Endothelial cell of umbilical vein (primary cell): ENCODE results near the gene COBLL1. TPM values are rescaled to one million over a fixed set of nuclear protein-coding genes. Genes with fewer than 3 reads are reported as not detected.
A peak's percentile ranks its signal among the peaks of the same experiment; 100 is the strongest.

Experiments used
- BruUV-seq: library from RNA; stranded (reverse); fragments of 400-500 nt; replicated peaks from 2 replicates; lab custom pipeline; 2021; lab: Mats Ljungman, UMichigan
- CTCF ChIA-PET: fragments of 300-600, 350-600 bp; sonication (Branson Sonifier 250); formaldehyde crosslinking; loops from one replicate; lab custom pipeline; 2021; ENCODE audit warnings: antibody characterized with exemption, inconsistent platforms; lab: Charles Lee
- POLR2A ChIA-PET: fragments of 300-600, 350-600 bp; sonication (Branson Sonifier 250); formaldehyde crosslinking; loops from one replicate; lab custom pipeline; 2021; ENCODE audit warnings: antibody characterized with exemption, inconsistent platforms; lab: Charles Lee
- DNase-seq: peaks from one replicate; pipeline ENCODE4 v3.0.0-alpha.2; 2011; ENCODE audit warnings: low read depth, low spot score
- FAIRE-seq: peaks from 2 replicates; lab custom pipeline; 2011; peaks lifted over from hg19 to GRCh38; lab: Jason Lieb, UNC
- H2AFZ ChIP-seq: 2 replicates; pipeline ENCODE4 v1.6.0; 2012; ENCODE audit warnings: low read depth, low read length, control low read depth, inconsistent platforms
- H3K27ac ChIP-seq: 2 replicates; pipeline ENCODE4 v1.5.1; 2011; ENCODE audit warnings: low read depth, mild to moderate bottlenecking, control low read depth, low read length, moderate library complexity; ENCODE audit not compliant: insufficient read depth
- H3K27me3 ChIP-seq, 2 experiments: 2 replicates each; pipeline versions ENCODE4 v1.6.0 to v1.6.1; 2011; ENCODE audit warnings: low read length in 2 of 2, mixed read lengths in 1 of 2; ENCODE audit not compliant: control insufficient read depth in 2 of 2, insufficient read depth in 2 of 2
- H3K36me3 ChIP-seq, 2 experiments: 2 replicates in 1 of 2; 3 replicates in 1 of 2; pipeline ENCODE4 v1.5.1; 2011; ENCODE audit warnings: low read length in 2 of 2, mild to moderate bottlenecking in 1 of 2, moderate library complexity in 1 of 2; ENCODE audit not compliant: control insufficient read depth in 2 of 2, insufficient read depth in 2 of 2; ENCODE audit errors: extremely low read depth in 1 of 2
- H3K4me1 ChIP-seq: 3 replicates; pipeline ENCODE4 v1.5.1; 2011; ENCODE audit warnings: mild to moderate bottlenecking, low read length; ENCODE audit not compliant: control insufficient read depth, insufficient read depth; ENCODE audit errors: extremely low read depth
- H3K4me2 ChIP-seq: 2 replicates; pipeline ENCODE4 v1.6.1; 2011; ENCODE audit warnings: low read length, control low read depth, mixed read lengths; ENCODE audit not compliant: insufficient read depth
- H3K4me3 ChIP-seq, 3 experiments: fragments of 200-600 bp in 1 of 3; sonication (generic), shearing (Covaris generic) in 1 of 3; replicated peaks in 1 of 3; 2 replicates each; pipeline ENCODE4 v1.5.1; 2011 to 2016; ENCODE audit warnings: control low read depth in 3 of 3, low read length in 3 of 3, mild to moderate bottlenecking in 2 of 3, inconsistent platforms in 1 of 3, low read depth in 1 of 3, moderate library complexity in 1 of 3; ENCODE audit not compliant: insufficient read depth in 1 of 3
- H3K79me2 ChIP-seq: 2 replicates; pipeline ENCODE4 v1.6.0; 2012; ENCODE audit warnings: low read length, inconsistent platforms; ENCODE audit not compliant: control insufficient read depth, insufficient read depth
- H3K9ac ChIP-seq: replicated peaks from 2 replicates; pipeline ENCODE3; 2011; ENCODE audit warnings: low read length, control low read depth; ENCODE audit not compliant: insufficient read depth; ENCODE audit errors: extremely low read depth
- H3K9me1 ChIP-seq: replicated peaks from 3 replicates; pipeline ENCODE4 v1.6.0; 2011; ENCODE audit warnings: mild to moderate bottlenecking, low read length; ENCODE audit not compliant: control insufficient read depth, insufficient read depth; ENCODE audit errors: extremely low read depth
- H3K9me3 ChIP-seq: replicated peaks from 2 replicates; pipeline ENCODE4 v1.5.1; 2012; ENCODE audit warnings: low read length, inconsistent platforms; ENCODE audit not compliant: control insufficient read depth, insufficient read depth
- H4K20me1 ChIP-seq: replicated peaks from 2 replicates; pipeline ENCODE3; 2011; ENCODE audit warnings: mild to moderate bottlenecking, low read length; ENCODE audit not compliant: control insufficient read depth, insufficient read depth; ENCODE audit errors: extremely low read depth
- CTCF ChIP-seq, 2 donors: IDR thresholded peaks; 1 replicate in 1 of 2; 2 replicates in 1 of 2; pipeline ENCODE4 v1.5.1; 2011; ENCODE audit warnings: low read length in 2 of 2, mild to moderate bottlenecking in 2 of 2, moderate library complexity in 2 of 2, control low read depth in 1 of 2, inconsistent platforms in 1 of 2, low read depth in 1 of 2; ENCODE audit not compliant: insufficient read depth in 1 of 2; ENCODE audit errors: extremely low read depth in 1 of 2
- GATA2 ChIP-seq: IDR thresholded peaks from 2 replicates; pipeline ENCODE4 v1.7.0; 2011; ENCODE audit warnings: low read depth, mild to moderate bottlenecking, moderate library complexity, mixed read lengths, low read length; ENCODE audit not compliant: insufficient read length, insufficient read depth
- JUN ChIP-seq: IDR thresholded peaks from 2 replicates; pipeline ENCODE4 v1.6.1; 2011; ENCODE audit warnings: borderline replicate concordance, low read depth; ENCODE audit not compliant: insufficient read length, insufficient read depth
- MAX ChIP-seq: IDR thresholded peaks from 2 replicates; pipeline ENCODE4 v1.6.1; 2011; ENCODE audit not compliant: insufficient read depth, insufficient read length
- MYC ChIP-seq: IDR thresholded peaks from one replicate; pipeline ENCODE4 v1.6.1; 2011; ENCODE audit warnings: mild to moderate bottlenecking, low read depth, low read length
- POLR2A ChIP-seq: IDR thresholded peaks from 2 replicates; pipeline ENCODE4 v1.6.1; 2012; ENCODE audit warnings: low read depth, mild to moderate bottlenecking, control low read depth, low read length
- POLR2AphosphoS5 ChIP-seq: IDR thresholded peaks from 2 replicates; pipeline ENCODE4 v1.6.1; 2012; ENCODE audit warnings: low read depth, mild to moderate bottlenecking, control low read depth, low read length, moderate library complexity; ENCODE audit not compliant: insufficient read depth
- dilution Hi-C: fragments of 300-500 bp; cut with MboI; formaldehyde crosslinking; loops from one replicate; pipeline ENCODE4 v1.15.0; 2019; ENCODE audit warnings: low sequenced_read_pairs; ENCODE audit not compliant: extremely low pct_ligation_motif_present
- intact Hi-C: fragments of 100-400 bp; cut with micrococcal nuclease; formaldehyde crosslinking; loops from one replicate; pipeline ENCODE4 v1.10.0; 2022
- polyA plus RNA-seq, 4 experiments: library from polyadenylated mRNA; depleted of rRNA in 3 of 4; stranded (reverse) in 3 of 4; unstranded in 1 of 4; fragments of >200 nt; gene quantifications; 2 replicates each; pipeline versions ENCODE4 v1.2.1 to v1.2.3, GENCODE V29; 2011 to 2012; ENCODE audit warnings: missing spikeins in 1 of 4
- total RNA-seq: library from RNA; stranded (reverse); gene quantifications from 2 replicates; pipeline ENCODE4 v1.2.3, GENCODE V29; 2021

COBLL1 gene
- total and polyA plus RNA-seq, 2 donors (not counting 3 experiments of a cell fraction or from before 2014, with no cell fraction given): 9.1 to 38.4 TPM

- no peak overlapping the region for H3K4me3 ChIP-seq
- ChIA-PET CTCF (interaction anchor here (1.2 kb wide), 1 partner anchor 114 kb away, joined by 3 read pairs; no protein-coding TSS in a partner anchor), POLR2A (no interaction called here)
- intact Hi-C loops (no loop called here), dilution Hi-C loops (no loop called here)
- no peaks in the 10 kb centered on the region for H3K36me3 ChIP-seq
- no peaks in the 10 kb centered on the region for H3K79me2 ChIP-seq
- no peak overlapping the region for H3K4me2 ChIP-seq
- no peaks in the 10 kb centered on the region for H4K20me1 ChIP-seq
- no peaks in the 10 kb centered on the region for H3K27me3 ChIP-seq
- no peaks in the 10 kb centered on the region for H3K9me3 ChIP-seq
- no peak for FAIRE-seq
- H3K4me1 ChIP-seq: peaks cover 5% of the 10 kb centered on the region
- H2AFZ ChIP-seq: no peak overlapping the region
- no peak for DNase-seq
- no peak overlapping the region for H3K9ac ChIP-seq
- BruUV-seq: no TSS peak
- no peak for TF ChIP-seq JUN
- H3K9me1 ChIP-seq: no peaks in the 10 kb centered on the region
- H3K27ac ChIP-seq: no peak overlapping the region
Measured at GRCh38 chr2:164657129-164657528, 184.5 kb downstream of the COBLL1 start.

- no peak overlapping the region for H3K27ac ChIP-seq
Measured at GRCh38 chr2:164655750-164656149, 185.9 kb downstream of the COBLL1 start.

More at GRCh38 chr2:164655750-164656149, 185.9 kb downstream of the COBLL1 start:
- Histone ChIP-seq H3K4me3 (no peak overlapping the region), H3K79me2 (no peaks in the 10 kb centered on the region), H3K27me3 (no peaks in the 10 kb centered on the region), H3K9me3 (no peaks in the 10 kb centered on the region), H3K36me3 (no peaks in the 10 kb centered on the region), H3K4me1 (peaks cover 5% of the 10 kb centered on the region), H3K9ac (no peak overlapping the region), H4K20me1 (no peaks in the 10 kb centered on the region), H3K9me1 (no peaks in the 10 kb centered on the region), H2AFZ (no peak overlapping the region), H3K4me2 (no peak overlapping the region)
- dilution Hi-C loops: no loop called here
- POLR2A ChIA-PET: no interaction called here
- DNase-seq (peak; percentile 21), FAIRE-seq (peak; percentile 64)
- no peak for TF ChIP-seq POLR2A
- no peak for TF ChIP-seq GATA2
- no peak for TF ChIP-seq MYC
- TF ChIP-seq MAX: no peak
- no peak for TF ChIP-seq POLR2AphosphoS5
- no peak for TF ChIP-seq CTCF (IDR thresholded peaks at IDR 0.05; ENCODE audit: extremely low read depth in 1 of 2, insufficient read depth in 1 of 2, low read depth in 1 of 2, low read length in 2 of 2)
- no TSS peak for BruUV-seq
- CTCF ChIA-PET: interaction anchor here (1.1 to 1.5 kb wide), 1 partner anchor 96 kb away, joined by 4 to 15 read pairs; no protein-coding TSS in a partner anchor
- intact Hi-C loops: loop anchor here (1.0 kb wide), 1 partner anchor 95 kb away; no protein-coding TSS in a partner anchor
